GM21825 (cell line): ENCODE data around the gene B4GALNT3.

Experiments
- ATAC-seq: cut with Tn5 transposase; IDR thresholded peaks from one replicate; pipeline ENCODE4 v1.9.1; 2021; ENCODE audit warnings: mild to moderate bottlenecking, moderate library complexity; ENCODE audit not compliant: unreplicated experiment

Gene B4GALNT3

GRCh38 chr12:590206-590750, 130.5 kb downstream of the B4GALNT3 start:
- no peak for ATAC-seq

- ATAC-seq = no peak
These were observed 131.7 kb downstream of the B4GALNT3 start for GRCh38 chr12:591167-592023.

- no peak for ATAC-seq
These were observed 132.3 kb downstream of the B4GALNT3 start for GRCh38 chr12:592024-592505.

- ATAC-seq = no peak
These were observed 133.9 kb downstream of the B4GALNT3 start for GRCh38 chr12:593396-594270.

GRCh38 chr12:597926-598568, 138.3 kb downstream of the B4GALNT3 start:
- no peak for ATAC-seq

- ATAC-seq = no peak
These were observed 140.0 kb downstream of the B4GALNT3 start for GRCh38 chr12:599756-600155.

- no peak for ATAC-seq
These were observed 142.4 kb downstream of the B4GALNT3 start for GRCh38 chr12:601976-602699.

- ATAC-seq = no peak
These were observed 142.9 kb downstream of the B4GALNT3 start for GRCh38 chr12:602700-603068.

- no peak for ATAC-seq
These were observed 145.2 kb downstream of the B4GALNT3 start for GRCh38 chr12:604956-605355.

- ATAC-seq = no peak
These were observed 147.8 kb downstream of the B4GALNT3 start for GRCh38 chr12:607541-608001.

GRCh38 chr12:608413-608812, 148.7 kb downstream of the B4GALNT3 start:
- no peak for ATAC-seq

- ATAC-seq = no peak
These were observed 149.2 kb downstream of the B4GALNT3 start for GRCh38 chr12:608921-609320.

GRCh38 chr12:611721-612120, 152.0 kb downstream of the B4GALNT3 start:
- ATAC-seq = no peak

- no peak for ATAC-seq
These were observed 152.6 kb downstream of the B4GALNT3 start for GRCh38 chr12:612293-612692.

GRCh38 chr12:612886-613285, 153.1 kb downstream of the B4GALNT3 start:
- ATAC-seq = no peak
